Liver (tissue), 3 donors: ENCODE measurements around the gene RPL10A.

Source experiments
- CTCF ChIP-seq: fragments of 150-350 bp; IDR thresholded peaks from 2 replicates; pipeline ENCODE4 v1.5.1; 2017; ENCODE audit warnings: improper control_type of control experiment, low read depth, low read length; ENCODE audit not compliant: missing input control
- REST ChIP-seq: IDR thresholded peaks from 2 replicates; pipeline ENCODE4 v1.6.1; 2016; ENCODE audit warnings: antibody characterized with exemption, mild to moderate bottlenecking
- SP1 ChIP-seq: IDR thresholded peaks from 2 replicates; pipeline ENCODE4 v1.6.1; 2018; ENCODE audit warnings: antibody characterized with exemption, mild to moderate bottlenecking
- ZBTB33 ChIP-seq: IDR thresholded peaks from 2 replicates; pipeline ENCODE4 v1.6.1; 2016; ENCODE audit warnings: antibody characterized with exemption
- donor health status: healthy.
- donor health status: healthy.

- TF ChIP-seq CTCF, result no peak
- no peak for TF ChIP-seq ZBTB33
- TF ChIP-seq SP1, result no peak
- TF ChIP-seq REST, result no peak
These were observed 22.8 kb downstream of the RPL10A start for GRCh38 chr6:35490821-35491557.
